PC-9 (cell line): Measurements from ENCODE around the gene CSNK1G3. TPM values are rescaled to one million over a fixed set of nuclear protein-coding genes. Genes with fewer than 3 reads are reported as not detected.

ENCODE experiments used
- BruUV-seq: library from RNA; stranded (reverse); fragments of 400-500 nt; replicated peaks from 2 replicates; lab custom pipeline; 2021; lab: Mats Ljungman, UMichigan
- CTCF ChIA-PET: fragments of 300-600 bp; sonication (Branson Sonifier 250); formaldehyde crosslinking; loops from one replicate; lab custom pipeline; 2022; ENCODE audit warnings: antibody characterized with exemption; lab: Charles Lee
- POLR2A ChIA-PET: fragments of 300-600 bp; sonication (Branson Sonifier 250); formaldehyde crosslinking; loops from one replicate; lab custom pipeline; 2022; ENCODE audit warnings: antibody characterized with exemption; ENCODE audit not compliant: unreplicated experiment; lab: Charles Lee
- DNase-seq, 2 experiments: peaks; one replicate each; pipeline versions ENCODE4 v3.0.0 to v3.0.0-alpha.2; 2015 to 2022; ENCODE audit warnings: mixed read lengths in 1 of 2
- H2AFZ ChIP-seq: fragments of 200-600 bp; sonication (generic); 2 replicates; pipeline ENCODE4 v1.8.1; 2017; ENCODE audit warnings: antibody characterized with exemption
- H3F3A ChIP-seq: fragments of 200-600 bp; sonication (generic); 2 replicates; pipeline ENCODE4 v1.8.1; 2017; ENCODE audit warnings: antibody characterized with exemption, mild to moderate bottlenecking, low read depth; ENCODE audit not compliant: insufficient read depth
- H3K27ac ChIP-seq: fragments of 200-600 bp; sonication (generic); 2 replicates; pipeline ENCODE4 v1.6.1; 2016; ENCODE audit warnings: mixed run types
- H3K27me3 ChIP-seq: fragments of 200-600 bp; sonication (generic); 2 replicates; pipeline ENCODE4 v1.6.1; 2016; ENCODE audit warnings: low read depth, mixed run types; ENCODE audit not compliant: insufficient read depth
- H3K36me3 ChIP-seq: fragments of 200-600 bp; sonication (generic); 2 replicates; pipeline ENCODE4 v1.6.1; 2016; ENCODE audit warnings: low read depth, mixed run types
- H3K4me1 ChIP-seq: fragments of 200-600 bp; sonication (generic); replicated peaks from 2 replicates; pipeline ENCODE4 v1.6.1; 2016; ENCODE audit warnings: mixed run types; ENCODE audit not compliant: insufficient read depth
- H3K4me2 ChIP-seq: fragments of 200-600 bp; sonication (generic); 2 replicates; pipeline ENCODE4 v1.6.1; 2017; ENCODE audit warnings: mixed run types
- H3K4me3 ChIP-seq: fragments of 200-600 bp; sonication (generic); 2 replicates; pipeline ENCODE4 v1.6.1; 2016; ENCODE audit warnings: mixed run types
- H3K79me2 ChIP-seq: fragments of 200-600 bp; sonication (generic); 2 replicates; pipeline ENCODE4 v1.6.1; 2017; ENCODE audit warnings: low read depth, mixed run types
- H3K9me2 ChIP-seq: fragments of 200-600 bp; sonication (generic); 2 replicates; pipeline ENCODE4 v1.8.1; 2017; ENCODE audit warnings: mild to moderate bottlenecking; ENCODE audit not compliant: insufficient read depth
- H3K9me3 ChIP-seq: fragments of 200-600 bp; sonication (generic); 2 replicates; pipeline ENCODE4 v1.8.1; 2016; ENCODE audit warnings: low read depth; ENCODE audit not compliant: insufficient read depth
- H4K20me1 ChIP-seq: fragments of 200-600 bp; sonication (generic); 2 replicates; pipeline ENCODE4 v1.8.1; 2017; ENCODE audit not compliant: insufficient read depth
- EZH2 ChIP-seq: fragments of 200-600 bp; sonication (generic); IDR thresholded peaks from 2 replicates; pipeline ENCODE4 v1.8.0; 2017; ENCODE audit warnings: antibody characterized with exemption, low read depth
- intact Hi-C: fragments of 100-400 bp; cut with micrococcal nuclease; formaldehyde crosslinking; loops from one replicate; pipeline ENCODE4 v1.10.0; 2022; ENCODE audit not compliant: unreplicated experiment
- total RNA-seq: library from RNA; stranded (reverse); gene quantifications from 2 replicates; pipeline ENCODE4 v1.2.3, GENCODE V29; 2021
- TF ChIP-seq, protein P1 (sequence below): fragments of 200-600 bp; sonication (generic); conservative IDR thresholded peaks from 2 replicates; pipeline ENCODE4 v1.6.1; 2017; ENCODE audit warnings: mixed run types, antibody characterized with exemption, mild to moderate bottlenecking, moderate library complexity

The CSNK1G3 gene
- total RNA-seq, 1 experiment from 2014 or later, result 39.0 TPM

DNA sequence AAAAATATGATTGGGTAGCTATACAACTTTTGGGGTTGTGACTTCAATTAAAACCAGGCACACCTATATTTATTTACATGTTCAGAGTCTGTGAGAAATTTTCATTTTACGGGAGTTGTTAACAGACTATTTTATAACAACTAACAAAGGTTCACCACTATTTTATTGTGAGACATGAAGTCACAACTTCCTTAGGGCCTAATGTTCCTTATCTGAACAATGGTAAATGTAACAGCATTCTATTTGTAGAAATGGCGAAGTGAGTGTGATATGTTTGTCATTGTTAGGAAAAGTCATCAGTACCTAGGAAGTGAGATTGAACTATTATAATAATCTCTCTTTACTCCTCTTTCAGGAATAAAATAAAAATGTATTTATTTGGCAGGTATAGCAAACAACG lies 67.4 kb downstream of the CSNK1G3 start:
- Histone ChIP-seq H3F3A (no peaks in the 10 kb centered on the region), H3K9me2 (no peaks in the 10 kb centered on the region), H3K79me2 (no peaks in the 10 kb centered on the region), H3K4me2 (no peak overlapping the region), H3K4me1 (no peaks in the 10 kb centered on the region), H2AFZ (no peak overlapping the region), H3K27me3 (no peaks in the 10 kb centered on the region), H4K20me1 (no peaks in the 10 kb centered on the region; the same call in 1 of the 2 replicates), H3K4me3 (no peak overlapping the region), H3K27ac (no peak overlapping the region), H3K9me3 (no peaks in the 10 kb centered on the region), H3K36me3 (0 out of 2 replicates have a peak, but pooled peaks cover 16% of the 10 kb centered on the region)
- CTCF ChIA-PET, result no interaction called here
- DNase-seq, result no peak
- intact Hi-C loops, result no loop called here
- POLR2A ChIA-PET, result no interaction called here
- BruUV-seq, result no TSS peak
- TF ChIP-seq, protein P1, sequence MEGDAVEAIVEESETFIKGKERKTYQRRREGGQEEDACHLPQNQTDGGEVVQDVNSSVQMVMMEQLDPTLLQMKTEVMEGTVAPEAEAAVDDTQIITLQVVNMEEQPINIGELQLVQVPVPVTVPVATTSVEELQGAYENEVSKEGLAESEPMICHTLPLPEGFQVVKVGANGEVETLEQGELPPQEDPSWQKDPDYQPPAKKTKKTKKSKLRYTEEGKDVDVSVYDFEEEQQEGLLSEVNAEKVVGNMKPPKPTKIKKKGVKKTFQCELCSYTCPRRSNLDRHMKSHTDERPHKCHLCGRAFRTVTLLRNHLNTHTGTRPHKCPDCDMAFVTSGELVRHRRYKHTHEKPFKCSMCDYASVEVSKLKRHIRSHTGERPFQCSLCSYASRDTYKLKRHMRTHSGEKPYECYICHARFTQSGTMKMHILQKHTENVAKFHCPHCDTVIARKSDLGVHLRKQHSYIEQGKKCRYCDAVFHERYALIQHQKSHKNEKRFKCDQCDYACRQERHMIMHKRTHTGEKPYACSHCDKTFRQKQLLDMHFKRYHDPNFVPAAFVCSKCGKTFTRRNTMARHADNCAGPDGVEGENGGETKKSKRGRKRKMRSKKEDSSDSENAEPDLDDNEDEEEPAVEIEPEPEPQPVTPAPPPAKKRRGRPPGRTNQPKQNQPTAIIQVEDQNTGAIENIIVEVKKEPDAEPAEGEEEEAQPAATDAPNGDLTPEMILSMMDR, result no peak
- TF ChIP-seq EZH2, result no peak

DNA sequence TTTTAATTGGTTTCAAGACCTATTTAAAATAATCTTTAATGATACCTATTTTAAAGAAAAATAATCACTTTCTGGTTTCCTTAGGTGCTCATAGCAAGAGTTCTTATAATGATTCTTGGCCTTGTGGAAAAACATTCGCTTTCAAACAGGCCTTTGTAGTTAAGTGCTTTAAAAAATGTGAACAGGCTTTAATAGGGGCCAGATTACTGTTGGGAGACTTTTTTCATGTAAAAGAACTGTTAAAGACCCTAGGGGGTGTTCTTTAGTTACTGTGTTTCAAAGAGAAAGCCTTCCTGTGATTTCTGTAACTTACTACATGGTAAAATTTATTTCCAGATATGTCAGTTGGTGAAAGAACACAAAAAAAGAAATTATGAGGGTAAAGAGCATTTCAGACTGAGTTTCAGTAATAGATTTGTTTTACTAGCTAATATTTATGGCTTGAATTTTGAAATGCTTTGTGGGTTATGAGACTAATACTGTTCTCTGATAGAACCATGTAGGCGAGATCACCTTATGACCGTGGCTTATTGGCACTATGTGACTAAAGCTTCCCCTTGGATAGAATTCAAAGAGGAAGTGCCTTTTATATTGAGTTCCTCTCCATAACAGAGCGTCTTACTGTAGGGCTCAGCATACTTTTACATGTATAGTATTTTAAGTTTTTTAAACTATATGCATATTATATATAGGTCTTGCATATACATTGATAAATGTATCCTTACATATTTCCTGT lies 70.7 kb downstream of the CSNK1G3 start:
- no peak overlapping the region for H3K4me2 ChIP-seq
- no peaks in the 10 kb centered on the region for H4K20me1 ChIP-seq
- H3K36me3 ChIP-seq, result 0 out of 2 replicates have a peak, but pooled peaks cover 11% of the 10 kb centered on the region
- no peaks in the 10 kb centered on the region for H3K9me3 ChIP-seq
- no peaks in the 10 kb centered on the region for H3K27me3 ChIP-seq
- DNase-seq, result no peak
- H3K4me3 ChIP-seq, result no peak overlapping the region
- no peak overlapping the region for H3K27ac ChIP-seq
- no peaks in the 10 kb centered on the region for H3K79me2 ChIP-seq
- intact Hi-C loops, result no loop called here
- H2AFZ ChIP-seq, result no peak overlapping the region
- ChIA-PET POLR2A (no interaction called here), CTCF (no interaction called here)
- no TSS peak for BruUV-seq
- TF ChIP-seq, protein P1, result no peak
- TF ChIP-seq EZH2, result no peak
- H3K9me2 ChIP-seq, result no peaks in the 10 kb centered on the region
- H3K4me1 ChIP-seq, result no peaks in the 10 kb centered on the region
- H3F3A ChIP-seq, result no peaks in the 10 kb centered on the region

DNA sequence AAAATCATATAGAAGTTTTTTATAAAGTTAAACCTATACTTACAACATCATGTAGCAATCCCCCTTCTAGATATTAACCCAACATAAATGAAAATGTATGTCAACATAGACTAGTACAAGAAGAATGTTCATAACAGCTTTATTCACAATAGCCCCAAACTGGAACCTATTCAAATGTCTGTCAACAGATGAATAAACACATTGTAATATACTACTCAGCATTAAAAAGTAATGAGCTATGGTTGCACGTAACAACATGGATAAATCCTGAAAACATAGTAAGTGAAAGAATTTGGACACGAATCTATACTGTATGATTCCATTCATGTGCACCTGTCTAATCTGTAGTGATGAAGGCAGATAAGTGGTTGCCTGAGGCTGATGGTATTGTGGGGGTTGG lies 73.9 kb downstream of the CSNK1G3 start:
- Histone ChIP-seq H3K9me2 (no peaks in the 10 kb centered on the region), H3K4me1 (no peaks in the 10 kb centered on the region), H3K79me2 (no peaks in the 10 kb centered on the region), H3K27me3 (no peaks in the 10 kb centered on the region), H3K36me3 (0 out of 2 replicates have a peak, but pooled peaks cover 11% of the 10 kb centered on the region), H3K4me2 (no peak overlapping the region), H3K9me3 (no peaks in the 10 kb centered on the region), H3F3A (no peaks in the 10 kb centered on the region), H3K27ac (no peak overlapping the region), H4K20me1 (no peaks in the 10 kb centered on the region), H3K4me3 (no peak overlapping the region), H2AFZ (no peak overlapping the region)
- ChIA-PET CTCF (no interaction called here), POLR2A (no interaction called here)
- intact Hi-C loops, result no loop called here
- BruUV-seq, result no TSS peak
- no peak for DNase-seq
- TF ChIP-seq, protein P1, result no peak
